Measurements from ENCODE around the gene KRTAP10-12. TPM values are rescaled to one million over a fixed set of nuclear protein-coding genes. Genes with fewer than 3 reads are reported as not detected.

KRTAP10-12 gene
- polyA plus RNA-seq, 1 of the 3 experiments (the other 2 are of a cell fraction): not detected

DNA sequence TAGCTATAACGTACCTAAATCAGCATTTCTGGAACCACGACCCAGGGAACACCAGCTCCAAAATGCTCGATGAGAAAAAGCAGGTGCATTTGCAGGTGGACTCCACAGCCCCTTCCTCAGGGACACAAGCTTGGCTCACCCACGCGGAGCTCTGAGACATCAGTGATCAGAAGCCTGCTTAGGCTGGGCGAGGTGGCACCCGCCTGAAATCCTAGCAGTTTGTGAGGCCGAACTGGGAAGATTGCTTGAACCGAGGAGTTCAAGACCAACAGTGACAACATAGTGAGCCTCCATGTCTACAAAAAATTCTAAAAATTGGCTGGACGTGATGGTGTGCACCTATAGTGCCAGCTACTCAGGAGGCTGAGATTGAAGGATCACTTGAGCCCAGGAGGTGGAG lies 16.9 kb downstream of the KRTAP10-12 start:
- Histone ChIP-seq H3K9me3 (no peaks in the 10 kb centered on the region), H3K4me3 (ENCODE audit: low read depth in 2 of 2, low read length in 1 of 2) (no peak overlapping the region), H3K9ac (no peak overlapping the region), H3F3A (replicated peaks; ENCODE audit: insufficient read depth) (no peaks in the 10 kb centered on the region), H3K4me2 (no peak overlapping the region), H3K27ac (ENCODE audit: low read depth in 2 of 2, low read length in 1 of 2) (no peak overlapping the region), H3K79me2 (ENCODE audit: insufficient read depth) (no peaks in the 10 kb centered on the region), H3K27me3 (ENCODE audit: insufficient read depth) (peaks cover 64% of the 10 kb centered on the region), H4K20me1 (ENCODE audit: insufficient read depth) (no peaks in the 10 kb centered on the region), H3K4me1 (ENCODE audit: control insufficient read depth in 1 of 2, insufficient read depth in 2 of 2, low read depth in 1 of 2, low read length in 1 of 2) (no peaks in the 10 kb centered on the region; a peak in 1 of 4 replicates), H3K9me2 (no peaks in the 10 kb centered on the region), H3K36me3 (replicated peaks in 1 of 2; ENCODE audit: control insufficient read depth in 1 of 2, insufficient read depth in 2 of 2, low read length in 1 of 2) (no peaks in the 10 kb centered on the region), H2AFZ (ENCODE audit: low read depth) (no peak overlapping the region)
- 47% methylated on average over 10 of the region's 10 CpGs for WGBS (ENCODE audit: low lambda C conversion rate)
- ChIA-PET POLR2A (no interaction called here), CTCF (interaction anchor here (1.1 kb wide), 1 partner anchor 27 kb away, joined by 3 read pairs; no protein-coding TSS in a partner anchor)
- no peak for DNase-seq
- TF ChIP-seq MEF2A (IDR thresholded peaks at IDR 0.05; ENCODE audit: borderline replicate concordance, low read depth) (no peak), TAF1 (IDR thresholded peaks at IDR 0.05; ENCODE audit: borderline replicate concordance, low read depth, low read length) (no peak), YY1 (IDR thresholded peaks at IDR 0.05; ENCODE audit: low read depth) (no peak), RFX5 (IDR thresholded peaks at IDR 0.05; ENCODE audit: low read length) (no peak), FOXJ3 (CRISPR knock-in tag; IDR thresholded peaks at IDR 0.05) (no peak), TCF12 (IDR thresholded peaks at IDR 0.05) (no peak), FOXM1 (IDR thresholded peaks at IDR 0.05; ENCODE audit: low read depth) (no peak), NFIC (IDR thresholded peaks at IDR 0.05; ENCODE audit: borderline replicate concordance) (no peak), RXRA (IDR thresholded peaks at IDR 0.05; ENCODE audit: borderline replicate concordance, low read depth) (no peak), SIN3A (IDR thresholded peaks at IDR 0.05; ENCODE audit: borderline replicate concordance, low read depth, low read length) (no peak), EP300 (IDR thresholded peaks at IDR 0.05; ENCODE audit: borderline replicate concordance in 1 of 2, low read depth in 1 of 2, low read length in 1 of 2) (no peak), GATA2 (CRISPR knock-in tag; IDR thresholded peaks at IDR 0.05) (no peak), GABPA (IDR thresholded peaks at IDR 0.05; ENCODE audit: low read depth) (no peak), CHD2 (IDR thresholded peaks at IDR 0.05; ENCODE audit: low read length, partially characterized antibody) (no peak), POLR2AphosphoS5 (IDR thresholded peaks at IDR 0.05; ENCODE audit: low read depth, low read length) (no peak), MAX (IDR thresholded peaks at IDR 0.05; ENCODE audit: low read depth) (no peak)
- TF ChIP-seq, protein P1, sequence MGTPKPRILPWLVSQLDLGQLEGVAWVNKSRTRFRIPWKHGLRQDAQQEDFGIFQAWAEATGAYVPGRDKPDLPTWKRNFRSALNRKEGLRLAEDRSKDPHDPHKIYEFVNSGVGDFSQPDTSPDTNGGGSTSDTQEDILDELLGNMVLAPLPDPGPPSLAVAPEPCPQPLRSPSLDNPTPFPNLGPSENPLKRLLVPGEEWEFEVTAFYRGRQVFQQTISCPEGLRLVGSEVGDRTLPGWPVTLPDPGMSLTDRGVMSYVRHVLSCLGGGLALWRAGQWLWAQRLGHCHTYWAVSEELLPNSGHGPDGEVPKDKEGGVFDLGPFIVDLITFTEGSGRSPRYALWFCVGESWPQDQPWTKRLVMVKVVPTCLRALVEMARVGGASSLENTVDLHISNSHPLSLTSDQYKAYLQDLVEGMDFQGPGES (IDR thresholded peaks at IDR 0.05; ENCODE audit: low read depth, low read length): no peak

DNA sequence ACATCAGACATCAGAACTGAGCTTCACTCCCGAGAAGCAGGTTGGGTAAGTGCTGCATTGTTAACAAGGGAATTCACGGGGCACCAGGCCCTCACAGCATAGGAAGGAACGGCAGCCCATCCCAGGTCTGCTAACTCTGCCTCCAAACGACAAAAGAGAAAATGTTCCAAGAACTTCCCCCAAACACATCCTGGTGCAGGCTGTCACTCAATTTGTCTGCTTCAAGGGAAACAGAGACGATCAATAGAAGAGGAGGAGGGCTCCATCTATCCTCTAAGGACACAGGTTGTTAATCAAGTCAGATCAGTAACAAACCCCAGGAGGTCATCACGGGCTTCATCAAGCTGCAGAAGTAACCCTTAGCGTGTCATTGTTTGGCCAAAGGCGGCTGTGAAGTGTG lies 17.9 kb downstream of the KRTAP10-12 start:
- H3K36me3 ChIP-seq (replicated peaks in 1 of 2; ENCODE audit: control insufficient read depth in 1 of 2, insufficient read depth in 2 of 2, low read length in 1 of 2): no peaks in the 10 kb centered on the region
- no peaks in the 10 kb centered on the region; a peak in 1 of 4 replicates for H3K4me1 ChIP-seq (ENCODE audit: control insufficient read depth in 1 of 2, insufficient read depth in 2 of 2, low read depth in 1 of 2, low read length in 1 of 2)
- no peaks in the 10 kb centered on the region for H3K79me2 ChIP-seq (ENCODE audit: insufficient read depth)
- peaks cover 57% of the 10 kb centered on the region for H3K27me3 ChIP-seq (ENCODE audit: insufficient read depth)
- no peak for TF ChIP-seq NFIC (IDR thresholded peaks at IDR 0.05; ENCODE audit: borderline replicate concordance)
- no peak for TF ChIP-seq FOXM1 (IDR thresholded peaks at IDR 0.05; ENCODE audit: low read depth)
- TF ChIP-seq FOXJ3 (CRISPR knock-in tag; IDR thresholded peaks at IDR 0.05): no peak
- no peak for TF ChIP-seq SMC3 (IDR thresholded peaks at IDR 0.05; ENCODE audit: low read depth, low read length)
- TF ChIP-seq TEAD4 (IDR thresholded peaks at IDR 0.05; ENCODE audit: borderline replicate concordance, insufficient read depth): no peak
- TF ChIP-seq, protein P2, sequence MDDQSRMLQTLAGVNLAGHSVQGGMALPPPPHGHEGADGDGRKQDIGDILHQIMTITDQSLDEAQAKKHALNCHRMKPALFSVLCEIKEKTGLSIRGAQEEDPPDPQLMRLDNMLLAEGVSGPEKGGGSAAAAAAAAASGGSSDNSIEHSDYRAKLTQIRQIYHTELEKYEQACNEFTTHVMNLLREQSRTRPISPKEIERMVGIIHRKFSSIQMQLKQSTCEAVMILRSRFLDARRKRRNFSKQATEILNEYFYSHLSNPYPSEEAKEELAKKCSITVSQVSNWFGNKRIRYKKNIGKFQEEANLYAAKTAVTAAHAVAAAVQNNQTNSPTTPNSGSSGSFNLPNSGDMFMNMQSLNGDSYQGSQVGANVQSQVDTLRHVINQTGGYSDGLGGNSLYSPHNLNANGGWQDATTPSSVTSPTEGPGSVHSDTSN (IDR thresholded peaks at IDR 0.05): no peak
- no peak for TF ChIP-seq EP300 (IDR thresholded peaks at IDR 0.05; ENCODE audit: borderline replicate concordance in 1 of 2, low read depth in 1 of 2, low read length in 1 of 2)
- TF ChIP-seq NRF1 (IDR thresholded peaks at IDR 0.05; ENCODE audit: low read depth, low read length): no peak
- no peak for TF ChIP-seq MAX (IDR thresholded peaks at IDR 0.05; ENCODE audit: low read depth)
- no peak for TF ChIP-seq USF2 (IDR thresholded peaks at IDR 0.05; ENCODE audit: borderline replicate concordance, low read depth, low read length)
- TF ChIP-seq TAF1 (IDR thresholded peaks at IDR 0.05; ENCODE audit: borderline replicate concordance, low read depth, low read length): no peak
- no peak for TF ChIP-seq MEF2A (IDR thresholded peaks at IDR 0.05; ENCODE audit: borderline replicate concordance, low read depth)
- CTCF ChIA-PET: interaction anchor here (0.7 kb wide), 1 partner anchor 205 kb away, joined by 3 read pairs; no protein-coding TSS in a partner anchor
- H3K9me2 ChIP-seq: no peaks in the 10 kb centered on the region
- no peak overlapping the region for H2AFZ ChIP-seq (ENCODE audit: low read depth)
- no peaks in the 10 kb centered on the region for H3F3A ChIP-seq (replicated peaks; ENCODE audit: insufficient read depth)
- H4K20me1 ChIP-seq (ENCODE audit: insufficient read depth): no peaks in the 10 kb centered on the region
- WGBS (ENCODE audit: low lambda C conversion rate): 4% methylated on average over 8 of the region's 8 CpGs
- H3K9me3 ChIP-seq: no peaks in the 10 kb centered on the region
- no peak overlapping the region for H3K27ac ChIP-seq (ENCODE audit: low read depth in 2 of 2, low read length in 1 of 2)
- H3K4me3 ChIP-seq (ENCODE audit: low read depth in 2 of 2, low read length in 1 of 2): no peak overlapping the region
- H3K9ac ChIP-seq: no peak overlapping the region
- DNase-seq: peak; percentile 2
- POLR2A ChIA-PET: no interaction called here
- no peak overlapping the region for H3K4me2 ChIP-seq

Measured in SK-N-SH (cell line).